GM21381 (cell line): ENCODE measurements around the gene IQGAP3.

Experiments
- ATAC-seq: cut with Tn5 transposase; IDR thresholded peaks from one replicate; pipeline ENCODE4 v1.9.1; 2021; ENCODE audit warnings: mild to moderate bottlenecking, moderate library complexity; ENCODE audit not compliant: unreplicated experiment

The IQGAP3 gene

DNA sequence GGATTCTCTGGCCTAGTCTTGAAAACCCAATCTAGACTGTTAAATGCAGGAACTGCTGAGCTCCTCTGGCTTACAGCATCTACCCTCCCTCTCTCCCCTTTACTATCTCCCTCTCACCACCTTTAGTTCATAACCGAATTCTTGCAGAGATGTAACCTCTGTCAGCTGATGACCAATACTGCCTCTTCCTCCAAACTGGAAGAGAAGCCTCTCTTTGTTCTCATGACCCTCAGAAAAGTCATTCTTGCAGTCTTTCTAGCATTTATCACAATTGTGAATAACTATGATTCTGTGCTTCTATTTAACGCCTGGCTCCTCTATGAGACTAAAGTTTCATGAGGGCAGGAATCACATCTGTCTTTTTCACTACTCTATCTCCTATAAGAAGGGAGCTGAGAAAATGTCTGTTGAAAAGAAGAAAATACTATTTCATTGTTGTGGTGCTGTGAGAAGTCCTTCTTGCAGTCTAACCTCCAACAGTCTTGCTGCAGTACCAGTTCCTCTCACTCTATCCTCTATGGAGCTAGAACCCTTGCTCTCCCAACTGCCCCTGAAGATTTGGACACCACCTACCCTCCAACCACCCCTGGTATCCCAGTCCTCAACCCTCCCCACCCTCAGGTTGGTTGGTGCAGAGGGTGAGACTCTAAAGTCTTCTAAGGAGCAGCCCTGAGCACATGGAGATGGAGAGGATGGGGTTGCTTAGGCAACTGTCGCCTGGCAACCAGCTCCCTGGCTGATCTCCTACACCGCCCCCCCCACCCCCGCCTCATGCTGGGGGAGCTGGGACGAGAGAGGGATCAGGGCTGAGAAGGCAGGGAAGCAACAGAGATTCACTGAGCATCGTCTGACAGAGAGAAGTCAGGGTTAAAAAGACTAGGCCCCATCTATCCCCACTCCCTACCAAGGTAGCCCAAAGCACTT lies 85.7 kb downstream of the IQGAP3 start:
- ATAC-seq: no peak

GRCh38 chr1:156485984-156486383 lies 86.4 kb downstream of the IQGAP3 start:
- no peak for ATAC-seq

DNA sequence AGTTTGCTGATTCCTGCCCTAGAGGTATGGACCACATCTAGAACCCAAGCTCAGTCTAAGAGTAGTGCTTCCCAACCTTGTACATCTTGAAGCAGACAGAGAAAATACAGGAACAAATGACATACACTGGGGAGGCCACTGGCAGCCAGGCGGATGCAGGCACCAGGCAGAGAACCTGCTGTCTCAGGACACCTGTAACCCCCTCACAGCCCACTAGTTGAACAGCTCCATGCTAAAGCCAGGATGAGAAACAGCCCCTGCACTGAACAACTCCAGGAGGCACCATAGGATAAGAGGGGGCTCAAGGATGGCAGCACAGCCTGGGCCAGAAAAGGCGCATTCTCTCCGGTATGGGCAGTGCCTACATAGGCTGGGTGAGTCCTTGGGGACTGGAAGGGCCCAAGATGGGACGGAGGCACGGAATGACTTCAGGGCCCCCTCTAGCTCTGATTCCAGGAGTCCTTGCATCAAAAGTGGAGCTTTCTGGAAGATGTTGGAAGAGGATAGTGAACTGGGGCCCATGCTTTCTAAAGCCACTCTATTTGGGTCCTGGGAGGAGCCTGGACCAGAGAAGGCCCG lies 87.8 kb downstream of the IQGAP3 start:
- no peak for ATAC-seq

- ATAC-seq: no peak
Measured at GRCh38 chr1:156483397-156483796, 89.0 kb downstream of the IQGAP3 start.

- no peak for ATAC-seq
Measured at GRCh38 chr1:156482276-156482675, 90.1 kb downstream of the IQGAP3 start.

DNA sequence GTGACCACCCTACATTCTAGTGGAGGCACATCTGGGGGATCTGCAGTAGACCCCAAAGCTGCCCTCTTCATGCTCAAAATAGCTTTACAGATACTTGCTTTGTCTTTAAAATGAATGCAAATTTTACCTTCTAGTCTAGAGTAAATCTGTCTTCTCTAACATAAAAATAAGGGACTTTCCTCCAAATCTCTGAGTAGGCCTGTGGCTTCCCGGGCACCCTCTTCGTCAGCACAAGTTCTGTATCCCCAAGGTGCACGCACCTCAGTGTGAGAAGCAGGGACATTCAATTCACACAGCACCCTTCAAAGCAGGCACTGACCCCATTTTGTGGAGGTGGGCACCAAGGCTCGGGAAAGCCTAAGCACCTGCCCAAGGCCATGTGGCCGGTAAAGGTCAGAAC lies 90.8 kb downstream of the IQGAP3 start:
- ATAC-seq: no peak

- no peak for ATAC-seq
Measured at GRCh38 chr1:156480411-156481192, 91.8 kb downstream of the IQGAP3 start.

- no peak for ATAC-seq
Measured at GRCh38 chr1:156480016-156480370, 92.4 kb downstream of the IQGAP3 start.

GRCh38 chr1:156479093-156480015 lies 93.0 kb downstream of the IQGAP3 start:
- no peak for ATAC-seq

GRCh38 chr1:156478250-156478627 lies 94.1 kb downstream of the IQGAP3 start:
- ATAC-seq: no peak

DNA sequence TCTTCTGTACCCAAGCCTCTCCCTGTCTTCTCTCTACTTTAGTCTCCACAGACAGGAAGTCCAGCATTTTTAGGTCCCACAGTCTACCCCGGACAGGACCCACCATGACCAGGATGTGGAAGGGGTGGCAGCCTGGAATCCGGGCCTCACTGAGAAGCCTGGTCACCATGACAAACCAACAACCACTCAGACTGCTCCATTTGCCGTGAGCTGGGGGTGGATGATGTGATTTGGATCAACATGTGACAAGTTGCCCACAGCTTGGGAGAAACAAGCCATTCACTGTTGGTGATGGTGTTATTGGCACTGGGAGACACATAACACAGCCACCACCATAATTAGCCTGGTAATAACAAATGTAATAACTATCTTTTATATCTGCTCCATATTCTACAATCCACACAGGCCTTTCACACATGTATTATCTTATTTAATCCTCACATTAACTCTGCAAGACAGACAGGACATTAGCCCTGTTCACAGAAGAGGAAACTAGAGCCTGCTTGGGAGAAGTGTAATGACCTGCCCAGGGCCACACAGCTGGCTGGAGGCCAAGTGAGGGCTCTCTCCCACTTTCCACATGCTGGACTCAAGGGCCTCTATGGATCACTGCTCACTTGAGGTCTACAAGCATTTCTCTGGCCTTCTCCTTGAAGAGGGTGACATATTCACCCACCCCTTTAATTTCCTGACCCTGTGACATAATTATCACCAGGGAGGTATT lies 94.7 kb downstream of the IQGAP3 start:
- ATAC-seq: no peak

DNA sequence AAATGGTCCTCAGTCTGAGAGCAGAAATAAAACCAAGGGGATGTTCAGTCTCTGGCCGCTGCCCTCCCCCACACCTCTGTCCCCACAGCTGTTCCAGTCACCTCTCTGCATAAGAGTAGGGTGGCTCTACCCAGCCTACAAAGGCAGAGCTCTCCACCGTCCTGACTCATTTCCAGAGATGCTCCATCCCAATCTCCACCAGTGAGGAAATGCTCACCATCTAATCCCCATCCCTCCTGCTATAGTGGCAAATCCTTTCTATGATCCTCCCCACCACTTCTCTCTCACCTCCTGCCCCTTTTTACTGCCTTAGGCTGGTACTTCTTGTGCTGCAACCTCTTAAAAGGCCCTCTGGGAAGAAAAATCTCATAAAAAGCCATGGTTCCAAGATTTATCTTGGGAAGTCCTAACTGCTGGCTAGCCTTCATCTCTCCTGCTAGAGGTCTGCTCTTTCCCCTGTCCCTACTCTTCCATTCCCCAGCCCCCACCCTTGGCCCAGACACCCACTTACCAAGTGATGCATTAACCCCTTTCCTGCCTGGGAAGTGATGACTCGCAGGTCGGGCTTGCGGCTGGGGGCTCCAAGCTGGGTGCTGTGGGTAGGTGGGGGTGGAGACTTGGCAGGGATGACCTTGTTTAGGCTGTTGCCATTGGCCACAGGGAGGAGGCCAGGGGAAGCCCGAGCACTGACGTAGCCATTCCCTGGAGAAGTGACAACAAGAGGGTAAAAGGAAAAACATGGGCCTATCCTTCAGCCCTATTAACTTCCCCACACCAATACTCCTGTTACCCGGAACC lies 95.7 kb downstream of the IQGAP3 start:
- ATAC-seq: no peak

DNA sequence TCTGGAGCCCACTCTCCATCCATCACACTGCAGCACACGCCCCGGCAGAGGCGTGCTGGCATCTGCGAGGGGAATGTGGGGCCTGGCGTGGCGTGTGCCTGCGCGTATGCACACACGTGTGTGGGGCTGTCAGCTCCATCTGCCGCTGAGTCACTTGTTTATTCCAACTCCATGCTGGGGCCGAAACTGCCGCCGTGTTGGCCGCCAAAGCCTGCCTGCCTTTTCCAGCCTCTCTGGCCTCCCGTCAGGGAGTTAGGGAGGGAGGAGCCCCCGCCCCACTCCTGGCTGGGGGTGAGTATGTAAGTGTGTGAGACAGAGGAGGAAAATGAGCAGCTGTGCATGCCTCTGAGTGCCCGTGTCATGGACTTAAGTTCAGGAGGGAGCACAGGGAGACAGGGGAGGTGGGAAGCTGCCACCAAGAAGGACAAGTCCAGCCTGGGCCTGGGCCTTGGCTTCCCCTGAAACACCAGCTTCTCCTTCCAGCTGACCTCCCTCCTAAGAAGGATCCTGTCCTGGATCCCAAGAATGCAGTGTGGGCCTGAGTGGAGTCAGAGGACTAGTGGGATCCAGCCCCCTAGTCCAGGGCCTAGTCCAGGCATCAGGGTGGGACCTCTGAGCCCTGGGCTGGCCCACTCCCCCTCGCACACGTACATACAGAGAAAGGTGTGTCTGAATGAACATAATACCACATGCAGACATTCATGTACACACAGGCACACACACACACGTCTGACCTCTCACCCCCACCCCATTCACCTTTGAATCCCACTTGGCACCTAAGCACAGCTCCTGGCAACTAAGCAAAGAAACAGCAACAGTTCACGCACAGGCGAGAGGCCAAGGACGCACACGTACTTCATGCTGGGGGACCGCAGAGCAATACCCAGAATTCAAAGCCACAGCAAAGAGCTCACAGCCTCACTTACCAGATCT lies 96.5 kb downstream of the IQGAP3 start:
- ATAC-seq: no peak
